Pulmonary artery endothelial cell (primary cell): ENCODE results near the gene STK31. TPM values are rescaled to one million over a fixed set of nuclear protein-coding genes. Genes with fewer than 3 reads are reported as not detected.
"Not testable (repeated sequence)": the region's sequence is repeated elsewhere in the genome, so short reads cannot be mapped to it uniquely, and the experiment has no call there.

Experiments used
- DNase-seq: peaks from one replicate; pipeline ENCODE4 v3.0.0-alpha.2; 2011; ENCODE audit warnings: low read depth, low spot score
- total RNA-seq: library from RNA; depleted of rRNA; stranded (reverse); fragments of >200 nt; gene quantifications from 2 replicates; pipeline ENCODE4 v1.2.3, GENCODE V29; 2014

Gene STK31
- total RNA-seq, 1 donor from 2014 or later: 0.07 TPM

GRCh38 chr7:23788843-23789242 is 78.8 kb downstream of the STK31 start:
- no peak for DNase-seq

- no peak for DNase-seq
Observed at GRCh38 chr7:23791721-23792120, 81.7 kb downstream of the STK31 start.

- no peak for DNase-seq
Observed at GRCh38 chr7:23802720-23803397, 92.8 kb downstream of the STK31 start.

GRCh38 chr7:23804707-23805106 is 94.7 kb downstream of the STK31 start:
- no peak for DNase-seq

- no peak for DNase-seq
Observed at GRCh38 chr7:23808421-23808820, 98.4 kb downstream of the STK31 start.

GRCh38 chr7:23810099-23810498 is 100.1 kb downstream of the STK31 start:
- DNase-seq: no peak

GRCh38 chr7:23811540-23811939 is 101.5 kb downstream of the STK31 start:
- no peak for DNase-seq

GRCh38 chr7:23828125-23828524 is 118.1 kb downstream of the STK31 start:
- not testable (repeated sequence) for DNase-seq

GRCh38 chr7:23832733-23833132 is 122.7 kb downstream of the STK31 start:
- not testable (repeated sequence) for DNase-seq

GRCh38 chr7:23833405-23833804 is 123.4 kb downstream of the STK31 start:
- no peak for DNase-seq

- DNase-seq: not testable (repeated sequence)
Observed at GRCh38 chr7:23844837-23845236, 134.8 kb downstream of the STK31 start.

GRCh38 chr7:23852135-23852534 is 142.1 kb downstream of the STK31 start:
- no peak for DNase-seq

GRCh38 chr7:23852988-23853387 is 143.0 kb downstream of the STK31 start:
- DNase-seq: no peak

- DNase-seq: no peak
Observed at GRCh38 chr7:23863209-23863787, 153.3 kb downstream of the STK31 start.

- no peak for DNase-seq
Observed at GRCh38 chr7:23864973-23865372, 155.0 kb downstream of the STK31 start.

- no peak for DNase-seq
Observed at GRCh38 chr7:23873306-23873705, 163.3 kb downstream of the STK31 start.

GRCh38 chr7:23876526-23876925 is 166.5 kb downstream of the STK31 start:
- not testable (repeated sequence) for DNase-seq

Other genes starting within 250 kb of the STK31 start
- gene IGF2BP3, start 239.7 kb upstream of the STK31 start, total RNA-seq: 58.8 and 81.2 TPM in 2 replicates
- gene TRA2A, start 178.2 kb upstream of the STK31 start, total RNA-seq: 34.3 and 47.4 TPM in 2 replicates
- 11.5 and 15.7 TPM in 2 replicates for gene CCDC126, start 112.8 kb upstream of the STK31 start, total RNA-seq
- 5.3 and 8.4 TPM in 2 replicates for gene FAM221A, start 30.0 kb upstream of the STK31 start, total RNA-seq